MM.1S (cell line): ENCODE data around the gene MUC4.

Experiments used
- DNase-seq: peaks from one replicate; pipeline ENCODE4 v3.0.0-alpha.2; 2015
- H2AFZ ChIP-seq: fragments of 300-600 bp; sonication (generic); 2 replicates; pipeline ENCODE4 v1.6.0; 2016; ENCODE audit warnings: antibody characterized with exemption, low read length
- H3F3A ChIP-seq: fragments of 300-600 bp; sonication (generic); 2 replicates; pipeline ENCODE4 v1.6.1; 2016; ENCODE audit warnings: mild to moderate bottlenecking, antibody characterized with exemption, low read length, moderate library complexity, mixed read lengths; ENCODE audit not compliant: insufficient read depth
- H3K27ac ChIP-seq: fragments of 300-600 bp; sonication (generic); 2 replicates; pipeline ENCODE4 v1.5.1; 2016; ENCODE audit warnings: mild to moderate bottlenecking, low read length
- H3K27me3 ChIP-seq: fragments of 300-600 bp; sonication (generic); replicated peaks from 2 replicates; pipeline ENCODE4 v1.6.0; 2016; ENCODE audit warnings: low read length; ENCODE audit not compliant: insufficient read depth
- H3K36me3 ChIP-seq: fragments of 300-600 bp; sonication (generic); replicated peaks from 2 replicates; pipeline ENCODE4 v1.6.1; 2016; ENCODE audit warnings: mild to moderate bottlenecking, low read length, mixed read lengths; ENCODE audit not compliant: insufficient read depth
- H3K4me1 ChIP-seq: fragments of 300-600 bp; sonication (generic); 2 replicates; pipeline ENCODE4 v1.6.1; 2016; ENCODE audit warnings: low read length, mixed read lengths
- H3K4me2 ChIP-seq: fragments of 300-600 bp; sonication (generic); 2 replicates; pipeline ENCODE4 v1.6.0; 2016; ENCODE audit warnings: low read depth, low read length
- H3K4me3 ChIP-seq: fragments of 300-600 bp; sonication (generic); 2 replicates; pipeline ENCODE4 v1.5.1; 2016; ENCODE audit warnings: low read length, mixed read lengths
- H3K79me2 ChIP-seq: fragments of 300-600 bp; sonication (generic); 2 replicates; pipeline ENCODE4 v1.6.1; 2016; ENCODE audit warnings: mixed run types, low read length, mixed read lengths
- H3K9ac ChIP-seq: fragments of 300-600 bp; sonication (generic); 2 replicates; pipeline ENCODE4 v1.6.1; 2016; ENCODE audit warnings: low read length, mixed read lengths
- H3K9me2 ChIP-seq: fragments of 300-600 bp; sonication (generic); replicated peaks from 2 replicates; pipeline ENCODE4 v1.6.1; 2016; ENCODE audit warnings: mild to moderate bottlenecking, low read length, mixed read lengths; ENCODE audit not compliant: insufficient read depth
- H3K9me3 ChIP-seq: fragments of 300-600 bp; sonication (generic); replicated peaks from 2 replicates; pipeline ENCODE4 v1.6.1; 2016; ENCODE audit warnings: mild to moderate bottlenecking, low read length, mixed read lengths; ENCODE audit not compliant: insufficient read depth
- H4K20me1 ChIP-seq: fragments of 300-600 bp; sonication (generic); 2 replicates; pipeline ENCODE4 v1.6.1; 2016; ENCODE audit warnings: mild to moderate bottlenecking, low read length, moderate library complexity, mixed read lengths; ENCODE audit not compliant: insufficient read depth
- EZH2 ChIP-seq: fragments of 300-600 bp; sonication (generic); optimal IDR thresholded peaks from 2 replicates; pipeline ENCODE3; 2017; ENCODE audit warnings: low read depth, mild to moderate bottlenecking, antibody characterized with exemption, low read length, mixed read lengths
- EZH2phosphoT487 ChIP-seq: fragments of 300-600 bp; sonication (generic); IDR thresholded peaks from 2 replicates; pipeline ENCODE4 v1.6.1; 2018; ENCODE audit warnings: antibody characterized with exemption, low read length
- TF ChIP-seq, protein P1 (sequence below): fragments of 300-600 bp; sonication (generic); IDR thresholded peaks from 2 replicates; pipeline ENCODE4 v1.5.1; 2016; ENCODE audit warnings: antibody characterized with exemption, low read length, mixed read lengths

The MUC4 gene

DNA sequence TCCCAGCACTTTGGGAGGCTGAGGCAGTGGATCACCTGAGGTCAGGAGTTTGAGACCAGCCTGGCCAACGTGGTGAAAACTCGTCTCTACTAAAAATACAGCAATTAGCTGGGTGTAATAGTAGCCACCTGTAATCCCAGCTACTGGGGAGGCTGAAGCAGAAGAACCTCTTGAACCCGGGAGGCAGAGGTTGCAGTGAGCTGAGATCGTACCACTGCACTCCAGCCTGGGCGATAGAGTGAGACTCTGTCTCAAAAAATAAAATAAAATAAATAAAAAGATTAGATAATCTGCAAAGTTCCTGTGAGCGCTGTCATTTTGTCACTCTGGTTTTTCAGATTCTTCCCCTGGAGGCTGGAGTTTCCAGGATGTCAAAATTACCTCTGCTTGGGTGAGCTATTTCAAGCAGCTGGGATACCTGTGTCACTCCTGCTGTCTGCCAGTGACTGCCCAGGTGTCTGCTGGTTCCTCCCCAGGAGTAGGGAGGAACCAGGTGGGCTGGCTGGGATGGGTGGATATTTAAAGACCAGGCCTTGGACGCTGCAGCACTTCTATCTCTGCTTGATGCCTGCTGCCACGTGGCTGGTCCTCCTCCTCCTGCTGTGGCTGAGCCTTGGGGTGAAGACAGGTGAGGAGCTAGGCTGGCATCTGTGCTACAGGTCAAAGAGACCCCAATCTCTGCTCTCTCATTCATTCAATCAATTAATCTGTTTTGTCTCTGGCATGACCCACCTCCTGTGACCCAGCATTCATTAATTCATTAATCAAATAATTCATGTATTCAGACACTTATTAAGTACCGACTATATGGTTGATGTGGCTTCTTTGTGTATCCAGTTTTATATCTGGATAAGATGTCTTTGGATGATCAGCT is 110.5 kb downstream of the MUC4 start:
- H3K4me1 ChIP-seq: no peaks in the 10 kb centered on the region
- H4K20me1 ChIP-seq: no peaks in the 10 kb centered on the region
- DNase-seq: peak; percentile 5
- no peaks in the 10 kb centered on the region for H3K27me3 ChIP-seq
- H3K4me2 ChIP-seq: no peak overlapping the region
- no peaks in the 10 kb centered on the region for H3K36me3 ChIP-seq
- no peak overlapping the region for H3K27ac ChIP-seq
- H3F3A ChIP-seq: no peaks in the 10 kb centered on the region
- no peaks in the 10 kb centered on the region for H3K9me3 ChIP-seq
- no peaks in the 10 kb centered on the region for H3K79me2 ChIP-seq
- no peak overlapping the region for H3K4me3 ChIP-seq
- no peak overlapping the region for H3K9ac ChIP-seq
- no peak overlapping the region for H2AFZ ChIP-seq
- H3K9me2 ChIP-seq: no peaks in the 10 kb centered on the region
- TF ChIP-seq EZH2 (no peak), EZH2phosphoT487 (no peak)
- TF ChIP-seq, protein P1, sequence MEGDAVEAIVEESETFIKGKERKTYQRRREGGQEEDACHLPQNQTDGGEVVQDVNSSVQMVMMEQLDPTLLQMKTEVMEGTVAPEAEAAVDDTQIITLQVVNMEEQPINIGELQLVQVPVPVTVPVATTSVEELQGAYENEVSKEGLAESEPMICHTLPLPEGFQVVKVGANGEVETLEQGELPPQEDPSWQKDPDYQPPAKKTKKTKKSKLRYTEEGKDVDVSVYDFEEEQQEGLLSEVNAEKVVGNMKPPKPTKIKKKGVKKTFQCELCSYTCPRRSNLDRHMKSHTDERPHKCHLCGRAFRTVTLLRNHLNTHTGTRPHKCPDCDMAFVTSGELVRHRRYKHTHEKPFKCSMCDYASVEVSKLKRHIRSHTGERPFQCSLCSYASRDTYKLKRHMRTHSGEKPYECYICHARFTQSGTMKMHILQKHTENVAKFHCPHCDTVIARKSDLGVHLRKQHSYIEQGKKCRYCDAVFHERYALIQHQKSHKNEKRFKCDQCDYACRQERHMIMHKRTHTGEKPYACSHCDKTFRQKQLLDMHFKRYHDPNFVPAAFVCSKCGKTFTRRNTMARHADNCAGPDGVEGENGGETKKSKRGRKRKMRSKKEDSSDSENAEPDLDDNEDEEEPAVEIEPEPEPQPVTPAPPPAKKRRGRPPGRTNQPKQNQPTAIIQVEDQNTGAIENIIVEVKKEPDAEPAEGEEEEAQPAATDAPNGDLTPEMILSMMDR: no peak

GRCh38 chr3:195700319-195700718 is 111.4 kb downstream of the MUC4 start:
- Histone ChIP-seq H4K20me1 (no peaks in the 10 kb centered on the region), H2AFZ (no peak overlapping the region), H3K9me2 (no peaks in the 10 kb centered on the region), H3K4me1 (no peaks in the 10 kb centered on the region), H3K9ac (no peak overlapping the region), H3F3A (no peaks in the 10 kb centered on the region), H3K4me2 (no peak overlapping the region), H3K4me3 (no peak overlapping the region), H3K27ac (no peak overlapping the region), H3K9me3 (no peaks in the 10 kb centered on the region), H3K27me3 (no peaks in the 10 kb centered on the region), H3K36me3 (no peaks in the 10 kb centered on the region), H3K79me2 (no peaks in the 10 kb centered on the region)
- DNase-seq: peak; percentile 4
- TF ChIP-seq EZH2phosphoT487 (no peak), EZH2 (no peak)
- TF ChIP-seq, protein P1: no peak

DNA sequence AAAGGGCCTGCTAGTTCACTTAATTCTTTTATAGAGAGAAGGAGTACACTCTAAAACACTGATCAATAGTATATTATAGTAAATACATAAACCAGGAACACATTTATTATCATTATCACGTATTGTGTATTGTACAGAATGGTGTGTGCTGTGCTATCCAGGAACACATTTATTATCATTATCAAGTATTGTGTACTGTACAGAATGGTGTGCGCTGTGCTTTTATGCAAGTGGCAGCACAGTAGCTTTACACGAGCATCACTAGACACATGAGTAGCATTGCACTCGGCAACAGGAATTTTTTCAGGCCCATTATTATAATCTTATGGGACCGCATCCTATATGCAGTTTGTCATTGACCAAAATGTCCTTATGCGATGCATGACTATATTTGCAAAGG is 111.9 kb downstream of the MUC4 start:
- Histone ChIP-seq H3K4me1 (no peaks in the 10 kb centered on the region), H3F3A (no peaks in the 10 kb centered on the region), H3K27ac (no peak overlapping the region), H3K36me3 (no peaks in the 10 kb centered on the region), H3K9ac (no peak overlapping the region), H3K4me2 (no peak overlapping the region), H3K27me3 (no peaks in the 10 kb centered on the region), H2AFZ (no peak overlapping the region), H3K9me2 (no peaks in the 10 kb centered on the region), H4K20me1 (no peaks in the 10 kb centered on the region), H3K79me2 (no peaks in the 10 kb centered on the region), H3K4me3 (no peak overlapping the region), H3K9me3 (no peaks in the 10 kb centered on the region)
- TF ChIP-seq EZH2phosphoT487 (no peak), EZH2 (no peak)
- TF ChIP-seq, protein P1: no peak
- DNase-seq: peak; percentile 15
